Muscle of leg (tissue), 11 donors: ENCODE measurements around the gene KLK15. TPM values are rescaled to one million over a fixed set of nuclear protein-coding genes. Genes with fewer than 3 reads are reported as not detected.

ENCODE experiments used
- DNase-seq: peaks from one replicate; pipeline ENCODE4 v3.0.0; 2013
- H3K27ac ChIP-seq: one replicate; pipeline ENCODE4 v1.5.1; 2013; ENCODE audit warnings: mild to moderate bottlenecking, low read length, control low read depth
- H3K27me3 ChIP-seq: one replicate; pipeline ENCODE4 v1.6.1; 2013; ENCODE audit warnings: low read length; ENCODE audit not compliant: control insufficient read depth, insufficient read depth
- H3K36me3 ChIP-seq: one replicate; pipeline ENCODE4 v1.6.1; 2013; ENCODE audit warnings: low read length; ENCODE audit not compliant: control insufficient read depth, insufficient read depth
- H3K4me1 ChIP-seq: one replicate; pipeline ENCODE4 v1.6.1; 2013; ENCODE audit warnings: low read length; ENCODE audit not compliant: control insufficient read depth, insufficient read depth
- H3K4me3 ChIP-seq: one replicate; pipeline ENCODE4 v1.5.1; 2013; ENCODE audit warnings: low read length, control low read depth
- H3K9me3 ChIP-seq: replicated peaks from 2 replicates; pipeline ENCODE4 v1.6.1; 2013; ENCODE audit warnings: low read depth, low read length; ENCODE audit not compliant: control insufficient read depth
- WGBS: methylation state at CpG from one replicate; pipeline ENCODE4 v1.1.5; 2013; ENCODE audit warnings: missing lambda C conversion rate; ENCODE audit not compliant: insufficient coverage; 5-methylcytosine and 5-hydroxymethylcytosine counted together
- polyA plus RNA-seq, 8 donors: library from polyadenylated mRNA; unstranded; fragments of 120-200 nt; gene quantifications; one replicate each; pipeline versions ENCODE4 v1.2.1 to v1.2.3, GENCODE V29; 2013; ENCODE audit warnings: inconsistent platforms in 1 of 8, low replicate concordance in 1 of 8; ENCODE audit not compliant: insufficient read length in 8 of 8, insufficient read depth in 1 of 8
- total RNA-seq: library from RNA; stranded (reverse); fragments of 120-200 nt; gene quantifications from one replicate; pipeline ENCODE4 v1.2.4, GENCODE V29; 2013

Gene KLK15
- total and polyA plus RNA-seq, 9 donors = 0.17 TPM; not detected in 8

DNA sequence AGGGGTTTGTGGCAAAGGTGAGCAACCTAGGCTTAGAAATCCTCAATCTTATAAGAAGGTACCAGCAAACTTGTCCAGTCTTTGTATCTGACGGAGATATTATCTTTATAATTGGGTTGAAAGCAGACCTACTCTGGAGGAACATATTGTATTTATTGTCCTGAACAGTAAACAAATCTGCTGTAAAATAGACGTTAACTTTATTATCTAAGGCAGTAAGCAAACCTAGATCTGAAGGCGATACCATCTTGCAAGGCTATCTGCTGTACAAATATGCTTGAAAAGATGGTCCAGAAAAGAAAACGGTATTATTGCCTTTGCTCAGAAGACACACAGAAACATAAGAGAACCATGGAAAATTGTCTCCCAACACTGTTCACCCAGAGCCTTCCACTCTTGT, 36.1 kb upstream of the KLK15 start:
- Histone ChIP-seq H3K4me1 (no peaks in the 10 kb centered on the region), H3K27ac (no peak overlapping the region), H3K36me3 (no peaks in the 10 kb centered on the region), H3K27me3 (no peaks in the 10 kb centered on the region), H3K9me3 (no peaks in the 10 kb centered on the region), H3K4me3 (no peak overlapping the region)
- WGBS = no CpG with 5 or more reads among the region's 4 CpGs
- DNase-seq = no peak

DNA sequence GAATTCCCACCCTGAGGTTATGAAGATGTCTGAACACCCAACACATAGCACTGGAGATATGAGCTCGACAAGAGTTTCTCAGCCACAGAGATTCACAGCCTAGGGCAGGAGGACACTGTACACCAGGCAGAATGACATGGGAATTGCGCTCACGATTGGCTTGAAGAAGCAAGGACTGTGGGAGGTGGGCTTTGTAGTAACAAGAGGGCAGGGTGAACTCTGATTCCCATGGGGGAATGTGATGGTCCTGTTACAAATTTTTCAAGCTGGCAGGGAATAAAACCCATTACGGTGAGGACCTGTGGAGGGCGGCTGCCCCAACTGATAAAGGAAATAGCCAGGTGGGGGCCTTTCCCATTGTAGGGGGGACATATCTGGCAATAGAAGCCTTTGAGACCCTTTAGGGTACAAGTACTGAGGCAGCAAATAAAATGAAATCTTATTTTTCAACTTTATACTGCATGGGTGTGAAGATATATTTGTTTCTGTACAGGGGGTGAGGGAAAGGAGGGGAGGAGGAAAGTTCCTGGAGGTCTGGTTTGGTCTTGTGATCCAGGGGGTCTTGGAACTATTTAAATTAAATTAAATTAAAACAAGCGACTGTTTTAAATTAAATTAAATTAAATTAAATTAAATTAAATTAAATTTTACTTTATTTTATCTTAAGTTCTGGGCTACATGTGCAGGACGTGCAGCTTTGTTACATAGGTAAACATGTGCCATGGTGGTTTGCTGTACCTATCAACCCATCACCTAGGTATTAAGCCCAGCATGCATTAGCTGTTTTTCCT, 28.3 kb upstream of the KLK15 start:
- H3K27ac ChIP-seq = no peak overlapping the region
- DNase-seq = no peak

DNA sequence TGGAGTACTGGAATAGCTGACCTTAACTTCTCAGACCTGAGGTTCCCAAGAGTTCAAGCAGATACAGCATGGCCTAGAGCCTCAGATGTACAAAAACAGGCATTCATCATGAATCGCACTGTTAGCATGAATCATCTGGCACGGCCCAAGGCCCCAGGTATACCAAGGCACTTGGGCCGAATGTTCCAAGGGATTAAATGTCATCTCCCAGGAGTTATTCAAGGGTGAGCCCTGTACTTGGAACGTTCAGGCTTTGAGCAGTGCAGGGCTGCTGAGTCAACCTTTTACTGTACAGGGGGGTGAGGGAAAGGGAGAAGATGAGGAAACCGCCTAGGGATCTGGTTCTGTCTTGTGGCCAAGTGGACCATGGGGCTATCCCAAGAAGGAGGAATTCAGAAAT, 27.6 kb upstream of the KLK15 start:
- Histone ChIP-seq H3K9me3 (no peaks in the 10 kb centered on the region), H3K27ac (no peak overlapping the region), H3K36me3 (no peaks in the 10 kb centered on the region), H3K4me3 (no peak overlapping the region), H3K4me1 (no peaks in the 10 kb centered on the region), H3K27me3 (peaks cover 6% of the 10 kb centered on the region)
- DNase-seq = no peak
- 84% methylated on average over 5 of the region's 5 CpGs for WGBS

More for the DNA sequence above, 28.3 kb upstream of the KLK15 start:
- 86% methylated on average over 4 of the region's 7 CpGs for WGBS
- Histone ChIP-seq H3K4me1 (no peaks in the 10 kb centered on the region), H3K9me3 (no peaks in the 10 kb centered on the region), H3K4me3 (no peak overlapping the region), H3K27me3 (peaks cover 6% of the 10 kb centered on the region), H3K36me3 (no peaks in the 10 kb centered on the region)

DNA sequence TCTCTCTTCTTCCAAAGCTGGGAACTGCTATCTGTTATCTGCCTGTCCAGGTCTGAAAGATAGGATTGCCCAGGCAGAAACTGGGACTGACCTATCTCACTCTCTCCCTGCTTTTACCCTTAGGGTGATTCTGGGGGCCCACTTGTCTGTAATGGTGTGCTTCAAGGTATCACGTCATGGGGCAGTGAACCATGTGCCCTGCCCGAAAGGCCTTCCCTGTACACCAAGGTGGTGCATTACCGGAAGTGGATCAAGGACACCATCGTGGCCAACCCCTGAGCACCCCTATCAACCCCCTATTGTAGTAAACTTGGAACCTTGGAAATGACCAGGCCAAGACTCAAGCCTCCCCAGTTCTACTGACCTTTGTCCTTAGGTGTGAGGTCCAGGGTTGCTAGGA, 26.5 kb upstream of the KLK15 start:
- WGBS = no CpG with 5 or more reads among the region's 4 CpGs
- Histone ChIP-seq H3K27me3 (peaks cover 6% of the 10 kb centered on the region), H3K27ac (no peak overlapping the region)

DNA sequence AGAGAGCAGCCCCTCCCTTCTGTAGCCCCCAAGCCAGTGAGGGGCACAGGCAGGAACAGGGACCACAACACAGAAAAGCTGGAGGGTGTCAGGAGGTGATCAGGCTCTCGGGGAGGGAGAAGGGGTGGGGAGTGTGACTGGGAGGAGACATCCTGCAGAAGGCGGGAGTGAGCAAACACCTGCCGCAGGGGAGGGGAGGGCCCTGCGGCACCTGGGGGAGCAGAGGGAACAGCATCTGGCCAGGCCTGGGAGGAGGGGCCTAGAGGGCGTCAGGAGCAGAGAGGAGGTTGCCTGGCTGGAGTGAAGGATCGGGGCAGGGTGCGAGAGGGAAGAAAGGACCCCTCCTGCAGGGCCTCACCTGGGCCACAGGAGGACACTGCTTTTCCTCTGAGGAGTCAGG, 25.5 kb upstream of the KLK15 start:
- no peaks in the 10 kb centered on the region for H3K36me3 ChIP-seq
- WGBS = 6% methylated on average over 7 of the region's 7 CpGs
- no peak overlapping the region for H3K4me3 ChIP-seq
- H3K4me1 ChIP-seq = no peaks in the 10 kb centered on the region
- H3K27ac ChIP-seq = no peak overlapping the region
- DNase-seq = no peak
- H3K9me3 ChIP-seq = no peaks in the 10 kb centered on the region
- peaks cover 6% of the 10 kb centered on the region for H3K27me3 ChIP-seq

More for the DNA sequence above, 26.5 kb upstream of the KLK15 start:
- H3K36me3 ChIP-seq = no peaks in the 10 kb centered on the region
- no peak for DNase-seq
- no peaks in the 10 kb centered on the region for H3K4me1 ChIP-seq
- no peaks in the 10 kb centered on the region for H3K9me3 ChIP-seq
- no peak overlapping the region for H3K4me3 ChIP-seq

DNA sequence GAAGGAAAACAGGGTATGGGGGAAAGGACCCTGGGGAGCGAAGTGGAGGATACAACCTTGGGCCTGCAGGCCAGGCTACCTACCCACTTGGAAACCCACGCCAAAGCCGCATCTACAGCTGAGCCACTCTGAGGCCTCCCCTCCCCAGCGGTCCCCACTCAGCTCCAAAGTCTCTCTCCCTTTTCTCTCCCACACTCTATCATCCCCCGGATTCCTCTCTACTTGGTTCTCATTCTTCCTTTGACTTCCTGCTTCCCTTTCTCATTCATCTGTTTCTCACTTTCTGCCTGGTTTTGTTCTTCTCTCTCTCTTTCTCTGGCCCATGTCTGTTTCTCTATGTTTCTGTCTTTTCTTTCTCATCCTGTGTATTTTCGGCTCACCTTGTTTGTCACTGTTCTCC, 24.0 kb upstream of the KLK15 start:
- H3K9me3 ChIP-seq = no peaks in the 10 kb centered on the region
- H3K27me3 ChIP-seq = peaks cover 6% of the 10 kb centered on the region
- WGBS = 64% methylated on average over 5 of the region's 6 CpGs
- no peak overlapping the region for H3K27ac ChIP-seq
- DNase-seq = no peak
- H3K4me3 ChIP-seq = no peak overlapping the region
- no peaks in the 10 kb centered on the region for H3K4me1 ChIP-seq
- no peaks in the 10 kb centered on the region for H3K36me3 ChIP-seq

DNA sequence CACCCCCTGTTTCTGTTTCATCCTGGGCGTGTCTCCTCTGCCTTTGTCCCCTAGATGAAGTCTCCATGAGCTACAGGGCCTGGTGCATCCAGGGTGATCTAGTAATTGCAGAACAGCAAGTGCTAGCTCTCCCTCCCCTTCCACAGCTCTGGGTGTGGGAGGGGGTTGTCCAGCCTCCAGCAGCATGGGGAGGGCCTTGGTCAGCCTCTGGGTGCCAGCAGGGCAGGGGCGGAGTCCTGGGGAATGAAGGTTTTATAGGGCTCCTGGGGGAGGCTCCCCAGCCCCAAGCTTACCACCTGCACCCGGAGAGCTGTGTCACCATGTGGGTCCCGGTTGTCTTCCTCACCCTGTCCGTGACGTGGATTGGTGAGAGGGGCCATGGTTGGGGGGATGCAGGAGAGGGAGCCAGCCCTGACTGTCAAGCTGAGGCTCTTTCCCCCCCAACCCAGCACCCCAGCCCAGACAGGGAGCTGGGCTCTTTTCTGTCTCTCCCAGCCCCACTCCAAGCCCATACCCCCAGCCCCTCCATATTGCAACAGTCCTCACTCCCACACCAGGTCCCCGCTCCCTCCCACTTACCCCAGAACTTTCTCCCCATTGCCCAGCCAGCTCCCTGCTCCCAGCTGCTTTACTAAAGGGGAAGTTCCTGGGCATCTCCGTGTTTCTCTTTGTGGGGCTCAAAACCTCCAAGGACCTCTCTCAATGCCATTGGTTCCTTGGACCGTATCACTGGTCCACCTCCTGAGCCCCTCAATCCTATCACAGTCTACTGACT, 21.4 kb upstream of the KLK15 start, which contains the start of gene KLK3:
KLK3 (plus strand) TSS at position 280 of the 775 bp plus-strand sequence; CDS start at position 321, 41 bp downstream.
- Histone ChIP-seq H3K27ac (no peak within 1 kb of the TSS), H3K9me3 (no peaks in the 10 kb centered on the region), H3K36me3 (no peaks in the 10 kb centered on the region), H3K27me3 (peaks cover 6% of the 10 kb centered on the region), H3K4me3 (no peak within 1 kb of the TSS), H3K4me1 (no peaks in the 10 kb centered on the region)
- no peak for DNase-seq
- WGBS = 55% methylated on average over 3 of the region's 9 CpGs

DNA sequence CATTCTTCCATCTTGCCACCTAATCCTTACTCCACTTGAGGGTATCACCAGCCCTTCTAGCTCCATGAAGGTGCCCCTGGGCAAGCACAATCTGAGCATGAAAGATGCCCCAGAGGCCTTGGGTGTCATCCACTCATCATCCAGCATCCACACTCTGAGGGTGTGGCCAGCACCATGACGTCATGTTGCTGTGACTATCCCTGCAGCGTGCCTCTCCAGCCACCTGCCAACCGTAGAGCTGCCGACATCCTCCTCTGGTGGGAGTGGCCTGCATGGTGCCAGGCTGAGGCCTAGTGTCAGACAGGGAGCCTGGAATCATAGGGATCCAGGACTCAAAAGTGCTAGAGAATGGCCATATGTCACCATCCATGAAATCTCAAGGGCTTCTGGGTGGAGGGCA, 18.2 kb upstream of the KLK15 start:
- Histone ChIP-seq H3K27ac (no peak overlapping the region), H3K36me3 (no peaks in the 10 kb centered on the region), H3K9me3 (no peaks in the 10 kb centered on the region), H3K4me3 (no peak overlapping the region), H3K27me3 (no peaks in the 10 kb centered on the region), H3K4me1 (no peaks in the 10 kb centered on the region)
- no peak for DNase-seq
- 48% methylated on average over 3 of the region's 4 CpGs for WGBS

DNA sequence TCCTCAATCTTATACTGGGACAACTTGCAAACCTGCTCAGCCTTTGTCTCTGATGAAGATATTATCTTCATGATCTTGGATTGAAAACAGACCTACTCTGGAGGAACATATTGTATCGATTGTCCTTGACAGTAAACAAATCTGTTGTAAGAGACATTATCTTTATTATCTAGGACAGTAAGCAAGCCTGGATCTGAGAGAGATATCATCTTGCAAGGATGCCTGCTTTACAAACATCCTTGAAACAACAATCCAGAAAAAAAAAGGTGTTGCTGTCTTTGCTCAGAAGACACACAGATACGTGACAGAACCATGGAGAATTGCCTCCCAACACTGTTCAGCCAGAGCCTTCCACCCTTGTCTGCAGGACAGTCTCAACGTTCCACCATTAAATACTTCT, 17.4 kb upstream of the KLK15 start:
- H3K4me1 ChIP-seq = no peaks in the 10 kb centered on the region
- H3K9me3 ChIP-seq = no peaks in the 10 kb centered on the region
- H3K27me3 ChIP-seq = no peaks in the 10 kb centered on the region
- no peak overlapping the region for H3K27ac ChIP-seq
- H3K36me3 ChIP-seq = no peaks in the 10 kb centered on the region
- no peak for DNase-seq
- WGBS = 30% methylated on average over 1 of the region's 3 CpGs
- H3K4me3 ChIP-seq = no peak overlapping the region

DNA sequence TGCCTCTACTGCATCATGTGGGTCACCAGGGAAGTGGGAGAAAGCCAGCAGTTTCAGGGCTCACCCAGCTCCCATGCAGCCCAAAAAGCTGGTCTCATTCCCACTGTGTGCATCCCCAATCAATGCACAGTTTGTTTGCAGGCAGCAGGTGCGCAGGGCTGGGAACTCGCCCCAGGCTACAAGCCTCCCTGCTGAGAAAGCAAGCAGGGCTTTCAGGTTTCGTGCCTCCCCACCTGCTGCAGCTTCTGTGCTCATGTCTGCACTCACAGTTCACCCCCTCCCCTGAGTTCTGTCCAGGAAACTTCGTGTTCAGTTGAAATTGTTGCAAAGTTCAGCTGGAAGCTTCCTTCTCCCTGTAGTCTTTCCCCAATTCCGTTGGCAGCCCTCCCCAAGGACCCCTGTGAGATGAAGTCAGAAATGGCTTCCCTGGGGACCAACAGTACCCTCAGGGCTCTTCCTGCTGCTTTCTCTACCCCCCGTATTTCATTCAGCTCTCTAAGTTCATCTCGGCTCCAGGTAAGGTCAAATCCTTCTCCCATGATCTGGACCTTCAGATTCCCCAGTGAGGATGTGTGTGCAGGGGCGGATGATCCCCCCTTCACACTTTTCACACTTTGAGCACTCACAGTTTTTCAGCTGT, 11.0 kb upstream of the KLK15 start:
- no peak for DNase-seq
- Histone ChIP-seq H3K4me3 (no peak overlapping the region), H3K9me3 (peaks cover 3% of the 10 kb centered on the region), H3K36me3 (no peaks in the 10 kb centered on the region), H3K27ac (no peak overlapping the region), H3K27me3 (no peaks in the 10 kb centered on the region), H3K4me1 (no peaks in the 10 kb centered on the region)
- 39% methylated on average over 5 of the region's 8 CpGs for WGBS
